ENCODE results near the gene CTNNA3.

Gene CTNNA3

DNA sequence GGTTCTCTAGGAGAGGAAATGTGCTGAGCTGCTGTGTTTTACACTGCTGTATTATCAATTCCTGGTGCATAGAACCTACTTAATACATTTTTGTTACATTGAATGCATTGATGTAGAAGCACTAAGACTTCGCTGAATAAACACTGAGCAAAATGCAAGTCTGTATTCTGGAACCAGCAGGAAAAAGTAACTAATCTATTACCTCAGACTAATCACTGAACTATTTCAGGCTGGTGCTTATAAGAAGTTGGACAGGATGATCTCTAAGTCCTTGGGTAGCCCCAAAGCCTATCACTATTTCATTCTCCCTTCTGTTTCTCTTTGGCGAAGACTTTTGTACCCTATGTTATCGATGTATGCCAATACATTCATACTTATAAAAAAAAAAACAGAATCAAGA, 857.3 kb downstream of the CTNNA3 start:
- no peak overlapping the region for H3K4me3 ChIP-seq (ENCODE audit: control insufficient read depth, low read depth, low read length)
- no peak for DNase-seq (ENCODE audit: low read depth)
- TF ChIP-seq, protein P1, sequence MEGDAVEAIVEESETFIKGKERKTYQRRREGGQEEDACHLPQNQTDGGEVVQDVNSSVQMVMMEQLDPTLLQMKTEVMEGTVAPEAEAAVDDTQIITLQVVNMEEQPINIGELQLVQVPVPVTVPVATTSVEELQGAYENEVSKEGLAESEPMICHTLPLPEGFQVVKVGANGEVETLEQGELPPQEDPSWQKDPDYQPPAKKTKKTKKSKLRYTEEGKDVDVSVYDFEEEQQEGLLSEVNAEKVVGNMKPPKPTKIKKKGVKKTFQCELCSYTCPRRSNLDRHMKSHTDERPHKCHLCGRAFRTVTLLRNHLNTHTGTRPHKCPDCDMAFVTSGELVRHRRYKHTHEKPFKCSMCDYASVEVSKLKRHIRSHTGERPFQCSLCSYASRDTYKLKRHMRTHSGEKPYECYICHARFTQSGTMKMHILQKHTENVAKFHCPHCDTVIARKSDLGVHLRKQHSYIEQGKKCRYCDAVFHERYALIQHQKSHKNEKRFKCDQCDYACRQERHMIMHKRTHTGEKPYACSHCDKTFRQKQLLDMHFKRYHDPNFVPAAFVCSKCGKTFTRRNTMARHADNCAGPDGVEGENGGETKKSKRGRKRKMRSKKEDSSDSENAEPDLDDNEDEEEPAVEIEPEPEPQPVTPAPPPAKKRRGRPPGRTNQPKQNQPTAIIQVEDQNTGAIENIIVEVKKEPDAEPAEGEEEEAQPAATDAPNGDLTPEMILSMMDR (IDR thresholded peaks at IDR 0.05; ENCODE audit: control insufficient read depth, insufficient read depth, low read depth, low read length, missing control alignments): no peak

DNA sequence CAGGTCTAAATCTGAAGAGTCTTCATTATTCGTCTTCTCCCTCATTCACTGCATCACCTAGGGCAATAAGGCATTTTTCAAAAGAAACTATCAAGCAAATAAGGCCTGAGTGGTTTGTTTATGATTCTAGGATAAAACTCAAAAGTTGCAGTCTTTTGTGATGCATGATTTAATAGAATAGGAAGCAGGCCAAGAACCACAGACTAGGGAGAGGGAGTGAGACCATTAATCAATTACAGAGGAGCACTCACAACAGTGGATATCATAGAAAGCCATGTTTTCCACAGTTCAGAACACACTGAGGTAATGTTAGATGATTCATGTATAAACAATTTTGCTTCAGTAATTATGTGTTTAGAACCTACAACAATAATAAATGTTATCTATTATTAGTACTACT, 858.0 kb downstream of the CTNNA3 start:
- TF ChIP-seq, protein P1 (IDR thresholded peaks at IDR 0.05; ENCODE audit: control insufficient read depth, insufficient read depth, low read depth, low read length, missing control alignments): no peak
- no peak overlapping the region for H3K4me3 ChIP-seq (ENCODE audit: control insufficient read depth, low read depth, low read length)
- DNase-seq (ENCODE audit: low read depth): no peak

DNA sequence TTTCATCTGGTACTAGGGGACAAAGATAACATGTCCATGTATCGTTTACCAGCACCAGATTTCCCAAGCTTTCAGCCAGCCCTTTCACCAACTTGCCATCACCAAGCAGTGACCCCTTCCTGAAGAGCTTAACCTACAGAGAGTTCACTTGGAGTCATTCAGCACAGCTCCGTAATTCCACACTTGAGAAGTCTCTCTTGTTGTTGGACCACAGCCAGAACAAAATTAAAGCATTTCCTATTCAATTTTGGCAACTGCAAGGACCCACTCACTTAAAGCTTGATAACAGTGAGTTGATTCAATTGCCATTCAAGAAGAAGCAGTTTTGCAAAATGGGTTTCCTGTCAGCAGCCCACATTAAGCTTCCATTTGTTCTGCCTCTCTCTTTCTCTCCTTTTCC, 858.7 kb downstream of the CTNNA3 start:
- TF ChIP-seq, protein P1 (IDR thresholded peaks at IDR 0.05; ENCODE audit: control insufficient read depth, insufficient read depth, low read depth, low read length, missing control alignments): no peak
- no peak overlapping the region for H3K4me3 ChIP-seq (ENCODE audit: control insufficient read depth, low read depth, low read length)
- no peak for DNase-seq (ENCODE audit: low read depth)

DNA sequence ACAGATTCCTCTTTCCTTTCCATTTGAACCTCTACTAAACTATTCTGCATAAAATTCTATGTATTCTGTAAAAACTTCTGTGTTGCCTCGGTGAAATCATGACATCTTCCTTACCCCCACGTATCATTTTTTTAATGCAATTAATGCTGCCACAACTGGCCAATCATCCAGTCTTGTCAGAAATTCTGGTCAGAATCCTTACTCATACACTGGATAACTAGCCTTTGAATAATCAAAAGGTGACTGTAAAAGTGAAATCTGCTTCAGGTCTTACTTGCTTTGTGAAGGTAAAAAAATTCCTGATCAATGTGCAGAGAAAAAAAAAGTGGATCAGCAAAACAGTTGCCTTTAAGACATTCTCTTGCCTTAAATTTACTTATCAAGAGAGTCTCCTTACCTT, 859.2 kb downstream of the CTNNA3 start:
- no peak overlapping the region for H3K4me3 ChIP-seq (ENCODE audit: control insufficient read depth, low read depth, low read length)
- TF ChIP-seq, protein P1 (IDR thresholded peaks at IDR 0.05; ENCODE audit: control insufficient read depth, insufficient read depth, low read depth, low read length, missing control alignments): no peak
- no peak for DNase-seq (ENCODE audit: low read depth)

DNA sequence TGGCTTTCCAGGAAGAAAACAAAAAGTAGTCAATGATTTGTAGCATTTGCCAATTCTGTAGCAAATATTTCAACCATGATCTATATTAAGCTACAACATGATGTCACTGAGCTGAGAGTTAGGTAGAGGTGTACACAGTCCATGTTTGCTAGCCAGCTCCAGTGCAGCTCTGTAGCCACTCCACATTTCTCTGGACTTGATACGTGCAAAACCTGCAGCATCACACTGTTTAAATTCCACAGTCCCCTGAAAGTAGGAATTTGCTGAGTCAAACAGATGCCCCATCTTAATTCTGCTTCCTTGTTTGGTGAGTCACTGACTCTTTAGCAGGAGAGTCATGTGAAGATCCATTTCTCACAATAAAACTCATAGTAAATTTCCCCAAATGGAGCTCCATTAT, 859.9 kb downstream of the CTNNA3 start:
- peak; percentile 8 for DNase-seq (ENCODE audit: low read depth)
- no peak overlapping the region for H3K4me3 ChIP-seq (ENCODE audit: control insufficient read depth, low read depth, low read length)
- TF ChIP-seq, protein P1 (IDR thresholded peaks at IDR 0.05; ENCODE audit: control insufficient read depth, insufficient read depth, low read depth, low read length, missing control alignments): no peak

DNA sequence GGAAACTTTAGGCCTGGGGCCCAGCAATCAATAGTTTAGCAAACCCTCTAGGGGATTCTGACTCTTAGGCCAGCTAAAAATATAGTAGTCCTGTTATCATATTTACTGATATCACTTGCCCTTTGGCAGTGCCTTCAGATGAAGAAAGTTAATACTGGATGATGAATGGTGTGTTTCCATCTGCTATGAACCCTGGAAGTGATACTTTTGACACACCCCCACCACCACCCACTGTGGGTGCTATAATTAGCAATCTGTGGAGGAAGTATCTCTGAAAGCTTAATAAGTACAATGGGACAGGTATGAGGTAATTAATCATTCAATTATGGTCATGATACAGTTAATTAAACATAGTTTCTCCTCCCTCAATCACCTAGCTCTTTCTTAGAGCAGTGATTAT, 860.6 kb downstream of the CTNNA3 start:
- DNase-seq (ENCODE audit: low read depth): no peak
- TF ChIP-seq, protein P1 (IDR thresholded peaks at IDR 0.05; ENCODE audit: control insufficient read depth, insufficient read depth, low read depth, low read length, missing control alignments): no peak
- no peak overlapping the region for H3K4me3 ChIP-seq (ENCODE audit: control insufficient read depth, low read depth, low read length)

DNA sequence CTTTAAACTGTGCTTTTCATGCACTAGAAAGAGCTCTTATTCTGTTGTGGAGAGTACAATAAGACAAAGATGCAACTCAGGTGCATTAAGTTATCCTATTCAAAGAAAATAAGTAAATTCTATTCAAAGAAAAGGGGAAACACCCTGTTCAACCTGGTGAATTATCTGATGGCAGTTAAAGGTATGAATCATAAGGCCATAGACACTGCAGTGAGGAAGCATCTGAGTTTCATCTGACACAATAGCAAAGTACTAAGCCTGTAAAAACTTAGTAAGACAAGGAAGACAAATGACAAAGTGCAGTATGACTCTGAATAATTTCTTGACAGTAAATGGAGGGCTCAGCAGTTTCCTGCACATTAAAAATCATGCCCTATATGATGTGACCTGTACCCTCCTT, 861.2 kb downstream of the CTNNA3 start:
- H3K4me3 ChIP-seq (ENCODE audit: control insufficient read depth, low read depth, low read length): no peak overlapping the region
- DNase-seq (ENCODE audit: low read depth): no peak
- TF ChIP-seq, protein P1 (IDR thresholded peaks at IDR 0.05; ENCODE audit: control insufficient read depth, insufficient read depth, low read depth, low read length, missing control alignments): no peak
